WTC11 (cell line): Measurements from ENCODE around the gene TFCP2. TPM values are rescaled to one million over a fixed set of nuclear protein-coding genes. Genes with fewer than 3 reads are reported as not detected.
A peak's percentile ranks its signal among the peaks of the same experiment; 100 is the strongest.

Source experiments
- ARID4B ChIP-seq: sonication (generic); formaldehyde crosslinking; IDR thresholded peaks from 2 replicates; pipeline ENCODE4 v1.8.0; 2023; ENCODE audit warnings: missing genetic modification reagents, mild to moderate bottlenecking, borderline replicate concordance
- ATF1 ChIP-seq: sonication (generic); formaldehyde crosslinking; IDR thresholded peaks from 2 replicates; pipeline ENCODE4 v1.8.1; 2023; ENCODE audit warnings: mild to moderate bottlenecking, moderate library complexity, missing genetic modification reagents
- ATF3 ChIP-seq: sonication (generic); formaldehyde crosslinking; conservative IDR thresholded peaks from 2 replicates; pipeline ENCODE4 v1.8.1; 2022; ENCODE audit warnings: mild to moderate bottlenecking, missing genetic modification reagents
- ATF6 ChIP-seq: sonication (generic); formaldehyde crosslinking; IDR thresholded peaks from 2 replicates; pipeline ENCODE4 v1.8.1; 2023; ENCODE audit warnings: mild to moderate bottlenecking, missing genetic modification reagents
- CDX4 ChIP-seq: fragments of 250-450 bp; sonication (Bioruptor Pico); IDR thresholded peaks from 2 replicates; pipeline ENCODE4 v1.9.0; 2021; ENCODE audit warnings: moderate library complexity, mild to moderate bottlenecking, inconsistent platforms, borderline replicate concordance
- E2F4 ChIP-seq: sonication (generic); formaldehyde crosslinking; IDR thresholded peaks from 2 replicates; pipeline ENCODE4 v1.8.1; 2022; ENCODE audit warnings: low read depth, mild to moderate bottlenecking, moderate library complexity, missing genetic modification reagents, borderline replicate concordance
- ELF4 ChIP-seq: sonication (generic); formaldehyde crosslinking; IDR thresholded peaks from 2 replicates; pipeline ENCODE4 v1.8.1; 2022; ENCODE audit warnings: low read depth, mild to moderate bottlenecking, moderate library complexity, missing genetic modification reagents
- FOXJ3 ChIP-seq: sonication (generic); formaldehyde crosslinking; IDR thresholded peaks from 2 replicates; pipeline ENCODE4 v1.9.0; 2021; ENCODE audit warnings: missing genetic modification reagents, mild to moderate bottlenecking, borderline replicate concordance
- JAZF1 ChIP-seq: fragments of 250-450 bp; sonication (Bioruptor Pico); IDR thresholded peaks from 2 replicates; pipeline ENCODE4 v1.9.0; 2021; ENCODE audit warnings: moderate library complexity, mild to moderate bottlenecking, inconsistent platforms
- JUN ChIP-seq: sonication (generic); formaldehyde crosslinking; IDR thresholded peaks from 2 replicates; pipeline ENCODE4 v1.8.0; 2023; ENCODE audit warnings: mild to moderate bottlenecking, missing genetic modification reagents
- MAX ChIP-seq: sonication (generic); formaldehyde crosslinking; IDR thresholded peaks from 2 replicates; pipeline ENCODE4 v1.8.0; 2022; ENCODE audit warnings: mild to moderate bottlenecking, missing genetic modification reagents
- NFATC4 ChIP-seq: fragments of 250-450 bp; sonication (Bioruptor Pico); IDR thresholded peaks from 2 replicates; pipeline ENCODE4 v1.9.0; 2021; ENCODE audit warnings: mild to moderate bottlenecking
- NR1H2 ChIP-seq: sonication (generic); formaldehyde crosslinking; IDR thresholded peaks from 2 replicates; pipeline ENCODE4 v1.9.0; 2021; ENCODE audit warnings: mild to moderate bottlenecking, moderate library complexity, missing genetic modification reagents
- RORB ChIP-seq: fragments of 250-450 bp; sonication (Bioruptor Pico); IDR thresholded peaks from 2 replicates; pipeline ENCODE4 v1.9.0; 2021; ENCODE audit warnings: mild to moderate bottlenecking
- STAT6 ChIP-seq: sonication (generic); formaldehyde crosslinking; conservative IDR thresholded peaks from 2 replicates; pipeline ENCODE4 v1.8.1; 2023; ENCODE audit warnings: mild to moderate bottlenecking, low read depth, missing genetic modification reagents, moderate library complexity
- TCF7 ChIP-seq: sonication (generic); formaldehyde crosslinking; IDR thresholded peaks from 2 replicates; pipeline ENCODE4 v1.8.0; 2022; ENCODE audit warnings: mild to moderate bottlenecking, low read depth, missing genetic modification reagents, moderate library complexity
- TEAD1 ChIP-seq: sonication (generic); formaldehyde crosslinking; IDR thresholded peaks from 2 replicates; pipeline ENCODE4 v1.8.0; 2022; ENCODE audit warnings: mild to moderate bottlenecking, missing genetic modification reagents
- TEAD4 ChIP-seq: sonication (generic); formaldehyde crosslinking; IDR thresholded peaks from 2 replicates; pipeline ENCODE4 v1.8.0; 2022; ENCODE audit warnings: mild to moderate bottlenecking, missing genetic modification reagents
- USF2 ChIP-seq: sonication (generic); formaldehyde crosslinking; IDR thresholded peaks from 2 replicates; pipeline ENCODE4 v1.8.1; 2023; ENCODE audit warnings: mild to moderate bottlenecking, missing genetic modification reagents, moderate library complexity
- ZBTB43 ChIP-seq: sonication (generic); formaldehyde crosslinking; IDR thresholded peaks from 2 replicates; pipeline ENCODE4 v1.8.1; 2023; ENCODE audit warnings: mild to moderate bottlenecking, missing genetic modification reagents
- ZNF263 ChIP-seq: sonication (generic); formaldehyde crosslinking; IDR thresholded peaks from 2 replicates; pipeline ENCODE4 v1.8.1; 2022; ENCODE audit warnings: low read depth, mild to moderate bottlenecking, moderate library complexity, missing genetic modification reagents
- ZNF396 ChIP-seq: fragments of 250-450 bp; sonication (Bioruptor Pico); IDR thresholded peaks from 2 replicates; pipeline ENCODE4 v1.8.0; 2021; ENCODE audit warnings: mild to moderate bottlenecking, moderate library complexity, borderline replicate concordance
- ZNF423 ChIP-seq: fragments of 250-450 bp; sonication (Bioruptor Pico); IDR thresholded peaks from 2 replicates; pipeline ENCODE4 v2.1.2; 2022; ENCODE audit warnings: mild to moderate bottlenecking, moderate library complexity
- total RNA-seq: library from RNA; stranded (reverse); gene quantifications from 3 replicates; pipeline ENCODE4 v1.2.3, GENCODE V29; 2021

Gene TFCP2
- total RNA-seq, 1 experiment from 2014 or later: 35.4 TPM

- TF ChIP-seq ATF3: no peak
- no peak for TF ChIP-seq RORB (CRISPR knock-in tag)
- TF ChIP-seq ATF6 (CRISPR knock-in tag): no peak
- TF ChIP-seq ZNF423: no peak
- no peak for TF ChIP-seq STAT6 (CRISPR knock-in tag)
- TF ChIP-seq ZBTB43 (CRISPR knock-in tag): peak; percentile 63; the same call in 1 of the 2 replicates
- no peak for TF ChIP-seq ZNF396 (CRISPR knock-in tag)
- TF ChIP-seq ATF1 (CRISPR knock-in tag): no peak
- no peak for TF ChIP-seq FOXJ3
- no peak for TF ChIP-seq TCF7 (CRISPR knock-in tag)
- peak; percentile 24; the same call in 1 of the 2 replicates for TF ChIP-seq NFATC4 (CRISPR knock-in tag)
- TF ChIP-seq USF2 (CRISPR knock-in tag): 0 out of 2 replicates have a peak, but pooled peaks have one; percentile 12
- peak; percentile 47; the same call in 1 of the 2 replicates for TF ChIP-seq CDX4 (CRISPR knock-in tag)
- TF ChIP-seq ELF4 (CRISPR knock-in tag): no peak
- TF ChIP-seq JUN (CRISPR knock-in tag): no peak
- TF ChIP-seq E2F4: peak; percentile 52; the same call in 1 of the 2 replicates
- no peak for TF ChIP-seq TEAD1 (CRISPR knock-in tag)
- TF ChIP-seq TEAD4 (CRISPR knock-in tag): no peak
- TF ChIP-seq NR1H2 (CRISPR knock-in tag): no peak
- no peak for TF ChIP-seq JAZF1
- TF ChIP-seq ARID4B (CRISPR knock-in tag): no peak
- TF ChIP-seq MAX (CRISPR knock-in tag): peak; percentile 39; the same call in 1 of the 2 replicates
- no peak for TF ChIP-seq ZNF263 (CRISPR knock-in tag)
Measured at GRCh38 chr12:51083126-51083833, 89.7 kb downstream of the TFCP2 start, which contains the start of gene CSRNP2 (continued).
